K562 (cell line): Measurements from ENCODE around the gene SEC14L1. TPM values are rescaled to one million over a fixed set of nuclear protein-coding genes. Genes with fewer than 3 reads are reported as not detected.

Experiments
- ATAC-seq: fragments of 200-7000 bp; cut with Tn5 transposase; 3 replicates; pipeline ENCODE4 v1.9.1; 2020; ENCODE audit warnings: moderate library complexity
- BruUV-seq: library from RNA; stranded (reverse); fragments of 400-500 nt; replicated peaks from 2 replicates; lab custom pipeline; 2021; lab: Mats Ljungman, UMichigan
- CTCF ChIA-PET: fragments of 300-600 bp; formaldehyde crosslinking; extraction: SDS; loops from one replicate; lab custom pipeline; 2021; ENCODE audit warnings: low intra/inter-chr PET ratio; lab: Yijun Ruan, JAX
- POLR2A ChIA-PET: fragments of 300-600, 350-650 bp; sonication (Branson Sonifier 250); formaldehyde crosslinking; extraction: SDS; loops from one replicate; lab custom pipeline; 2021; ENCODE audit warnings: antibody characterized with exemption, inconsistent platforms; lab: Yijun Ruan, JAX
- DNase-seq, 4 experiments: peaks; one replicate each; pipeline versions ENCODE4 v3.0.0 to v3.0.0-alpha.2; 2011 to 2018; ENCODE audit warnings: low spot score in 3 of 4, mixed read lengths in 3 of 4; ENCODE audit errors: extremely low read depth in 1 of 4
- FAIRE-seq: peaks from 2 replicates; lab custom pipeline; 2011; peaks lifted over from hg19 to GRCh38; lab: Jason Lieb, UNC
- H2AFZ ChIP-seq: 2 replicates; pipeline ENCODE4 v1.6.0; 2011; ENCODE audit warnings: low read depth, low read length, control low read depth, inconsistent platforms
- H3K27ac ChIP-seq: fragments of 200-600 bp; 3 replicates; pipeline ENCODE4 v1.8.0; 2011; ENCODE audit warnings: low read depth, mild to moderate bottlenecking, control low read depth, inconsistent platforms, low read length, moderate library complexity, mixed read lengths; ENCODE audit errors: extremely low read depth
- H3K27me3 ChIP-seq, 2 experiments: fragments of 300-600 bp in 1 of 2; 2 replicates in 1 of 2; 3 replicates in 1 of 2; pipeline versions ENCODE4 v1.6.0 to v1.8.0; 2011; ENCODE audit warnings: inconsistent platforms in 2 of 2, low read length in 2 of 2, mild to moderate bottlenecking in 1 of 2, mixed read lengths in 1 of 2, moderate library complexity in 1 of 2; ENCODE audit not compliant: control insufficient read depth in 2 of 2, insufficient read depth in 2 of 2
- H3K36me3 ChIP-seq: fragments of 300-600 bp; 3 replicates; pipeline ENCODE4 v1.8.0; 2011; ENCODE audit warnings: mild to moderate bottlenecking, low read length, inconsistent platforms; ENCODE audit not compliant: control insufficient read depth, insufficient read depth
- H3K4me1 ChIP-seq, 2 experiments: fragments of 200-600 bp in 1 of 2; replicated peaks in 1 of 2; 2 replicates in 1 of 2; 3 replicates in 1 of 2; pipeline versions ENCODE4 v1.5.1 to v1.8.0; 2011; ENCODE audit warnings: inconsistent platforms in 2 of 2, low read length in 2 of 2, mild to moderate bottlenecking in 1 of 2, mixed read lengths in 1 of 2, moderate library complexity in 1 of 2; ENCODE audit not compliant: control insufficient read depth in 2 of 2, insufficient read depth in 2 of 2
- H3K4me2 ChIP-seq: 2 replicates; pipeline ENCODE4 v1.6.1; 2011; ENCODE audit warnings: low read length, control low read depth, inconsistent platforms, mixed read lengths; ENCODE audit not compliant: insufficient read depth
- H3K4me3 ChIP-seq: fragments of 200-600 bp; sonication (generic), shearing (Covaris generic); 2 replicates; pipeline ENCODE4 v1.5.1; 2016; ENCODE audit warnings: control low read depth, inconsistent platforms
- H3K79me2 ChIP-seq: fragments of 200-600 bp; 3 replicates; pipeline ENCODE4 v1.8.0; 2011; ENCODE audit warnings: low read length, inconsistent platforms; ENCODE audit not compliant: control insufficient read depth, insufficient read depth
- H3K9ac ChIP-seq, 2 experiments: 2 replicates each; pipeline versions ENCODE4 v1.6.0 to v1.6.1; 2011; ENCODE audit warnings: low read depth in 2 of 2, low read length in 2 of 2, control low read depth in 1 of 2, inconsistent platforms in 1 of 2, mild to moderate bottlenecking in 1 of 2, mixed read lengths in 1 of 2; ENCODE audit not compliant: insufficient read depth in 1 of 2
- H3K9me1 ChIP-seq: one replicate; pipeline ENCODE4 v1.6.0; 2011; ENCODE audit warnings: inconsistent platforms, mild to moderate bottlenecking, low read length, moderate library complexity; ENCODE audit not compliant: control insufficient read depth, insufficient read depth
- H3K9me3 ChIP-seq: replicated peaks from 2 replicates; pipeline ENCODE4 v1.5.1; 2011; ENCODE audit warnings: low read depth, low read length, inconsistent platforms; ENCODE audit not compliant: control insufficient read depth, insufficient read depth
- H4K20me1 ChIP-seq: replicated peaks from 2 replicates; pipeline ENCODE4 v1.6.1; 2011; ENCODE audit warnings: low read length, inconsistent platforms, mixed read lengths; ENCODE audit not compliant: control insufficient read depth, insufficient read depth
- CAMTA2 ChIP-seq: fragments of 250-450 bp; sonication (Bioruptor Pico); conservative IDR thresholded peaks from 2 replicates; pipeline ENCODE4 v1.5.1; 2022
- EZH2 ChIP-seq: IDR thresholded peaks from 2 replicates; pipeline ENCODE4 v1.6.1; 2012; ENCODE audit warnings: low read depth, mild to moderate bottlenecking, inconsistent platforms, low read length, borderline replicate concordance
- FOXP1 ChIP-seq: sonication (generic); formaldehyde crosslinking; IDR thresholded peaks from 2 replicates; pipeline ENCODE4 v1.8.0; 2022; ENCODE audit warnings: mild to moderate bottlenecking, missing genetic modification reagents
- HDAC8 ChIP-seq: fragments of 450-650 bp; IDR thresholded peaks from 2 replicates; pipeline ENCODE4 v1.6.1; 2016; ENCODE audit warnings: mild to moderate bottlenecking, missing genetic modification characterization, moderate library complexity, missing compliant biosample characterization
- JUN ChIP-seq, 2 experiments: sonication (generic) in 1 of 2; formaldehyde crosslinking in 1 of 2; IDR thresholded peaks; 2 replicates each; pipeline versions ENCODE4 v1.6.1 to v1.8.0; 2012 to 2022; ENCODE audit warnings: borderline replicate concordance in 2 of 2, mild to moderate bottlenecking in 2 of 2, improper control_type of control experiment in 1 of 2, low read depth in 1 of 2, low read length in 1 of 2, missing genetic modification reagents in 1 of 2
- PHB2 ChIP-seq: fragments of 450-650 bp; IDR thresholded peaks from 2 replicates; pipeline ENCODE4 v1.6.1; 2017; ENCODE audit warnings: low read depth
- RB1 ChIP-seq: fragments of 450-650 bp; IDR thresholded peaks from 2 replicates; pipeline ENCODE4 v1.6.1; 2017; ENCODE audit warnings: low read depth, mild to moderate bottlenecking
- SIN3A ChIP-seq, 2 experiments: fragments of 150-350 bp in 1 of 2; IDR thresholded peaks; 2 replicates each; pipeline ENCODE4 v1.6.1; 2011 to 2016; ENCODE audit warnings: borderline replicate concordance in 2 of 2, low read depth in 2 of 2, low read length in 2 of 2, mild to moderate bottlenecking in 2 of 2, moderate library complexity in 2 of 2; ENCODE audit not compliant: control insufficient read depth in 1 of 2
- ZNF408 ChIP-seq: fragments of 250-450 bp; sonication (Bioruptor Pico); IDR thresholded peaks from 2 replicates; pipeline ENCODE4 v1.4.0; 2020; ENCODE audit warnings: low read depth, mild to moderate bottlenecking, moderate library complexity
- WGBS: fragments of 100-300 bp; shearing (Covaris generic); methylation state at CpG from one replicate; pipeline ENCODE4 v1.1.6; 2016; ENCODE audit warnings: low coverage, mixed read lengths; ENCODE audit not compliant: insufficient coverage; ENCODE audit errors: missing lambda C conversion rate; 5-methylcytosine and 5-hydroxymethylcytosine counted together
- in situ Hi-C: fragments of 300-500 bp; cut with MboI; formaldehyde crosslinking; loops from 4 replicates; pipeline ENCODE4 v1.15.0; 2018; ENCODE audit warnings: inconsistent platforms, mixed read lengths
- intact Hi-C: fragments of 100-400 bp; cut with micrococcal nuclease; formaldehyde crosslinking; loops from 2 replicates; pipeline ENCODE4 v1.14.2; 2022
- polyA plus RNA-seq, 8 experiments: library from polyadenylated mRNA; depleted of rRNA in 4 of 8; stranded (reverse) in 5 of 8; unstranded in 3 of 8; fragments of >200 nt; fragmentation: Nextera tagmentation in 2 of 8; fragmentation: Illumina TruSeq in 1 of 8; extraction: Ambion mirVana in 2 of 8; extraction: Trizol in 1 of 8; gene quantifications; 2 replicates each; pipeline versions ENCODE4 v1.2.1 to v1.2.3, GENCODE V29; 2011 to 2014; ENCODE audit warnings: inconsistent platforms in 1 of 8, missing spikeins in 1 of 8
- total RNA-seq, 7 experiments: library from RNA; depleted of rRNA in 6 of 7; stranded (reverse); fragments of >200 nt in 6 of 7; fragmentation: Illumina TruSeq in 2 of 7; extraction: Trizol in 2 of 7; gene quantifications; 2 replicates each; pipeline versions ENCODE4 v1.2.1 to v1.2.3, GENCODE V29; 2011 to 2021; ENCODE audit warnings: low replicate concordance in 1 of 7
- TF ChIP-seq, protein P1 (sequence below): fragments of 450-650 bp; IDR thresholded peaks from 2 replicates; pipeline ENCODE4 v1.6.1; 2016; ENCODE audit warnings: low read depth, mild to moderate bottlenecking, moderate library complexity
- TF ChIP-seq, protein P2 (sequence below): fragments of 250-450 bp; sonication (Bioruptor Pico); IDR thresholded peaks from 2 replicates; pipeline ENCODE4 v1.5.0; 2021; ENCODE audit warnings: mild to moderate bottlenecking, moderate library complexity
- TF ChIP-seq, protein P3 (sequence below): sonication (generic); formaldehyde crosslinking; IDR thresholded peaks from 2 replicates; pipeline ENCODE4 v1.8.0; 2022; ENCODE audit warnings: mild to moderate bottlenecking, low read depth, missing genetic modification reagents

The SEC14L1 gene
- total and polyA plus RNA-seq, 9 of the 15 experiments (the other 6 are each of a cell fraction or from before 2014, with no cell fraction given), result 3.1 to 39.7 (median 15.2) TPM

GRCh38 chr17:77116371-77116860, 24.4 kb upstream of the SEC14L1 start:
- BruUV-seq, result no TSS peak
- no peak for DNase-seq

DNA sequence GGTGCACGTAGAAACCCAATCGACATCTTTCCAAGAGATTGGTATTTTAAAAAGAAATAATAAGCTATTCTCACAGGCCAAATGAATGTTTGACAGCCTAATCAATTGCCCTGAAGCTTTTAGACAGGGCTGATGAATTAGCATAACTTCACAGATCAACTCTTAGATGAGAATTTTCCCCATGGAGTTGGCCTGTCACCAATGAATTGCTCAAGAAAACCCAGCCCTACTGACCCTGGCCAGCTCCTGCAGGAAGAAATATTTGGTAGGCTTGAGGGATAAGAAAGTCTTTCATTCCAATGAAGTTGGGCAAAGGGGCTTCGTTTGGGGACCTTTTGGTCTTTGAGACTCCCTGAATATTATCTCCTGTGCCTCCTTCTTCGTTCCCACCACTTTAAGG, 23.4 kb upstream of the SEC14L1 start:
- FAIRE-seq, result no peak
- ChIA-PET CTCF (no interaction called here), POLR2A (interaction anchor here (0.5 to 2.4 kb wide), 5 partner anchors 11 to 408 kb away, joined by 3 to 12 read pairs (median 6); no protein-coding TSS in a partner anchor)
- Histone ChIP-seq H3K4me2 (no peak overlapping the region), H3K27ac (no peak overlapping the region), H3K9ac (no peak overlapping the region), H3K27me3 (no peaks in the 10 kb centered on the region), H3K9me1 (no peaks in the 10 kb centered on the region), H2AFZ (no peak overlapping the region), H3K36me3 (no peaks in the 10 kb centered on the region; the same call in 2 of the 3 replicates), H3K79me2 (no peaks in the 10 kb centered on the region), H3K4me1 (peaks cover 6 to 15% of the 10 kb centered on the region in 2 experiments; a peak in 3 of 5 replicates), H3K4me3 (no peak overlapping the region), H4K20me1 (no peaks in the 10 kb centered on the region), H3K9me3 (no peaks in the 10 kb centered on the region)
- ATAC-seq, result no peak
- intact Hi-C loops, result no loop called here
- BruUV-seq, result no TSS peak
- 63% methylated on average over 4 of the region's 4 CpGs for WGBS
- no peak for DNase-seq
- in situ Hi-C loops, result no loop called here
- TF ChIP-seq, protein P1, sequence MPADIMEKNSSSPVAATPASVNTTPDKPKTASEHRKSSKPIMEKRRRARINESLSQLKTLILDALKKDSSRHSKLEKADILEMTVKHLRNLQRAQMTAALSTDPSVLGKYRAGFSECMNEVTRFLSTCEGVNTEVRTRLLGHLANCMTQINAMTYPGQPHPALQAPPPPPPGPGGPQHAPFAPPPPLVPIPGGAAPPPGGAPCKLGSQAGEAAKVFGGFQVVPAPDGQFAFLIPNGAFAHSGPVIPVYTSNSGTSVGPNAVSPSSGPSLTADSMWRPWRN, result no peak
- TF ChIP-seq CAMTA2 (CRISPR knock-in tag) (no peak), HDAC8 (tag) (no peak), EZH2 (no peak), PHB2 (no peak), FOXP1 (no peak)
- TF ChIP-seq, protein P2, sequence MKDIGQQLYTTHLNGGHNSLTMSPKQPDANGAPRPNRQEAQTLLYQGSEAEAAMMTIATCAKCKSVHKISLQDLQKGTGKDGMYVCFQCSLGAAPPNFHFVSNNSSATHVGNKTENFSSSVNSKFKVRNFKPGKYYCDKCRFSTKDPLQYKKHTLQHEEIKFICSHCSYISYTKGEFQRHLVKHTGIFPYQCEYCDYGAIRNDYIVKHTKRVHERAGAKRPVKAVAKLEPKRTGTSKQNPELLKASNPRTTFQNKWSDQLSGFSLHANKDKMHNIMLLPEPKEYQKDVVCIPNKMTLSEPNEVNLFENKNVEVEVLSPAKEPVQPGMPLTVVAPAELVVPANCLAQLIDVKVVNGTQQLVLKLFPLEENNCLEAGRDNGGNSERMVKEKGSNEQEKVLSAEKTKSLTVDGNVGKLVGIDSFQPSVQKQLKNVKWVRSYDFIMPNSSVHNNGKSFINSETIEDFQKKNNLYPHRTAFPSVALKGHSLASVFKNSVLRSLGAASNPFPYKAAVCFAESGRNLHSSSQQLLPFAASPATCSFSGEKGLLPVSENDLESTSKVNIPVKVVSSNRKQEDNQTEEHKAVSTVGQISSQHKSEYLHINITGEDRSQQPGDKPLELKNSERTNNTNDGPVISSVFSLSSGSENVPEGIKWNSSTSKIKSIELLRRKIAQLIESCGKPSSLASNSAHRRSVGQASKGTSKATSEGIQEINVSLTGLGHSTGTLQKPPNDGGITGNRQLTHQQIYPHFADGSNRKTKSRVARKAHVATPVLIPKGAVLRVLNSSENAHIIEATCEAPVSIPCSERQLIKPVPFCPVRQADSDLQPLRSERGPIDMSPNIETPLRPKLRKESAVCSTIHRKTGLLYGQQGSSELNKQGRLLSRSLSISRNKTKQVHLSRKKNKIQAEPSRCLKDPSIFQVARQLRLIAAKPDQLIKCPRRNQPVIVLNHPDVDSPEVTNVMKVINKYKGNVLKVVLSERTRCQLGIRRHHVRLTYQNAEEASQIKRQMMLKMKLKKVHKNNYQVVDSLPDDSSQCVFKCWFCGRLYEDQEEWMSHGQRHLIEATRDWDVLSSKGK (CRISPR knock-in tag), result no peak
- TF ChIP-seq, protein P3, sequence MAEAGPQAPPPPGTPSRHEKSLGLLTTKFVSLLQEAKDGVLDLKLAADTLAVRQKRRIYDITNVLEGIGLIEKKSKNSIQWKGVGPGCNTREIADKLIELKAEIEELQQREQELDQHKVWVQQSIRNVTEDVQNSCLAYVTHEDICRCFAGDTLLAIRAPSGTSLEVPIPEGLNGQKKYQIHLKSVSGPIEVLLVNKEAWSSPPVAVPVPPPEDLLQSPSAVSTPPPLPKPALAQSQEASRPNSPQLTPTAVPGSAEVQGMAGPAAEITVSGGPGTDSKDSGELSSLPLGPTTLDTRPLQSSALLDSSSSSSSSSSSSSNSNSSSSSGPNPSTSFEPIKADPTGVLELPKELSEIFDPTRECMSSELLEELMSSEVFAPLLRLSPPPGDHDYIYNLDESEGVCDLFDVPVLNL, result no peak

More at GRCh38 chr17:77116371-77116860, 24.4 kb upstream of the SEC14L1 start:
- Histone ChIP-seq H3K27me3 (no peaks in the 10 kb centered on the region), H3K4me3 (no peak overlapping the region), H3K27ac (no peak overlapping the region), H3K9ac (no peak overlapping the region), H4K20me1 (no peaks in the 10 kb centered on the region), H2AFZ (no peak overlapping the region), H3K9me3 (no peaks in the 10 kb centered on the region), H3K4me1 (peaks cover 4 to 8% of the 10 kb centered on the region in 2 experiments; a peak in 3 of 5 replicates), H3K79me2 (no peaks in the 10 kb centered on the region), H3K36me3 (no peaks in the 10 kb centered on the region; the same call in 2 of the 3 replicates), H3K9me1 (no peaks in the 10 kb centered on the region), H3K4me2 (no peak overlapping the region)
- FAIRE-seq (no peak), ATAC-seq (no peak)
- TF ChIP-seq ZNF408 (CRISPR knock-in tag) (no peak), SIN3A (IDR thresholded peaks at IDR 0.05; ENCODE audit: borderline replicate concordance in 2 of 2, control insufficient read depth in 1 of 2, low read depth in 2 of 2, low read length in 2 of 2) (no peak), JUN (IDR thresholded peaks at IDR 0.05; ENCODE audit: borderline replicate concordance, low read depth, low read length) (no peak), JUN (CRISPR knock-in tag; IDR thresholded peaks at IDR 0.05; ENCODE audit: borderline replicate concordance) (no peak), RB1 (no peak)
- ChIA-PET POLR2A (interaction anchor here (2.0 kb wide), 1 partner anchor 66 kb away, joined by 7 read pairs; no protein-coding TSS in a partner anchor), CTCF (no interaction called here)
- in situ Hi-C loops, result no loop called here
- 50% methylated on average over 3 of the region's 3 CpGs for WGBS
- intact Hi-C loops, result no loop called here
